HepG2 (cell line): ENCODE results near the gene NOL4L. TPM values are rescaled to one million over a fixed set of nuclear protein-coding genes. Genes with fewer than 3 reads are reported as not detected.
A peak's percentile ranks its signal among the peaks of the same experiment; 100 is the strongest.

Experiments
- ARNT2 ChIP-seq: sonication (generic); formaldehyde crosslinking; IDR thresholded peaks from 2 replicates; pipeline ENCODE4 v1.8.0; 2022; ENCODE audit warnings: mild to moderate bottlenecking, low read depth, missing genetic modification reagents, moderate library complexity
- EED ChIP-seq: sonication (generic); formaldehyde crosslinking; IDR thresholded peaks from 2 replicates; pipeline ENCODE4 v1.5.0; 2020; ENCODE audit warnings: mild to moderate bottlenecking, missing genetic modification reagents
- FOSL2 ChIP-seq: sonication (generic); formaldehyde crosslinking; IDR thresholded peaks from 2 replicates; pipeline ENCODE4 v1.4.0; 2020; ENCODE audit warnings: missing genetic modification reagents
- GTF3A ChIP-seq: sonication (generic); formaldehyde crosslinking; conservative IDR thresholded peaks from 2 replicates; pipeline ENCODE4 v1.4.0; 2020; ENCODE audit warnings: mild to moderate bottlenecking, missing genetic modification reagents
- HDAC2 ChIP-seq: sonication (generic); formaldehyde crosslinking; IDR thresholded peaks from 2 replicates; pipeline ENCODE4 v1.4.0; 2020; ENCODE audit warnings: missing genetic modification reagents
- JARID2 ChIP-seq: sonication (generic); formaldehyde crosslinking; IDR thresholded peaks from 2 replicates; pipeline ENCODE4 v1.8.1; 2023; ENCODE audit warnings: missing genetic modification reagents, inconsistent platforms; ENCODE audit not compliant: insufficient replicate concordance
- MED13 ChIP-seq: sonication (generic); formaldehyde crosslinking; IDR thresholded peaks from 2 replicates; pipeline ENCODE4 v1.5.0; 2020; ENCODE audit warnings: missing genetic modification reagents
- ZBTB3 ChIP-seq: sonication (generic); formaldehyde crosslinking; IDR thresholded peaks from 2 replicates; pipeline ENCODE4 v1.4.0; 2020; ENCODE audit warnings: low read depth, mild to moderate bottlenecking, moderate library complexity, missing genetic modification reagents, borderline replicate concordance
- ZEB1 ChIP-seq: IDR thresholded peaks from 2 replicates; pipeline ENCODE4 v1.6.1; 2012; ENCODE audit warnings: mild to moderate bottlenecking, low read depth, inconsistent platforms; ENCODE audit not compliant: insufficient replicate concordance
- ZNF280B ChIP-seq: sonication (generic); formaldehyde crosslinking; IDR thresholded peaks from 2 replicates; pipeline ENCODE4 v1.5.0; 2020; ENCODE audit warnings: missing genetic modification reagents, mild to moderate bottlenecking, borderline replicate concordance
- ZNF460 ChIP-seq: sonication (generic); formaldehyde crosslinking; IDR thresholded peaks from 2 replicates; pipeline ENCODE4 v1.5.1; 2020; ENCODE audit warnings: missing genetic modification reagents, mild to moderate bottlenecking, borderline replicate concordance
- ZNF619 ChIP-seq: sonication (generic); formaldehyde crosslinking; IDR thresholded peaks from 2 replicates; pipeline ENCODE4 v1.4.0; 2020; ENCODE audit warnings: mild to moderate bottlenecking, missing genetic modification reagents
- polyA plus RNA-seq, 8 experiments: library from polyadenylated mRNA; depleted of rRNA in 3 of 8; stranded (reverse) in 7 of 8; unstranded in 1 of 8; fragments of >200 nt; fragmentation: Illumina TruSeq in 4 of 8; extraction: Trizol in 4 of 8; gene quantifications; 2 replicates each; pipeline versions ENCODE4 v1.2.1 to v1.2.3, GENCODE V29; 2011 to 2016; ENCODE audit warnings: low read depth in 4 of 8, missing spikeins in 1 of 8, mixed read lengths in 1 of 8; ENCODE audit not compliant: insufficient read depth in 1 of 8
- total RNA-seq, 5 experiments: library from RNA; depleted of rRNA; stranded (reverse); fragments of >200 nt; fragmentation: Illumina TruSeq; extraction: Trizol; gene quantifications; 2 replicates each; pipeline ENCODE4 v1.2.3, GENCODE V29; 2016; ENCODE audit warnings: low read depth in 1 of 5
- TF ChIP-seq, protein P1 (sequence below): sonication (generic); formaldehyde crosslinking; IDR thresholded peaks from 2 replicates; pipeline ENCODE4 v1.5.1; 2020; ENCODE audit warnings: mild to moderate bottlenecking, missing genetic modification reagents, moderate library complexity
- TF ChIP-seq, protein P2 (sequence below): sonication (generic); formaldehyde crosslinking; IDR thresholded peaks from 2 replicates; pipeline ENCODE4 v1.4.0; 2020; ENCODE audit warnings: mild to moderate bottlenecking, missing genetic modification reagents
- TF ChIP-seq, protein P3 (sequence below): sonication (generic); formaldehyde crosslinking; IDR thresholded peaks from 2 replicates; pipeline ENCODE4 v1.4.0; 2020; ENCODE audit warnings: missing genetic modification reagents, low read depth, mild to moderate bottlenecking, borderline replicate concordance
- TF ChIP-seq, protein P4 (sequence below): sonication (generic); formaldehyde crosslinking; conservative IDR thresholded peaks from 2 replicates; pipeline ENCODE4 v1.8.0; 2022; ENCODE audit warnings: missing genetic modification reagents

The NOL4L gene
- total and polyA plus RNA-seq, 2 of the 13 experiments (the other 11 are each of a cell fraction or from before 2014, with no cell fraction given): 16.6 to 35.4 TPM

DNA sequence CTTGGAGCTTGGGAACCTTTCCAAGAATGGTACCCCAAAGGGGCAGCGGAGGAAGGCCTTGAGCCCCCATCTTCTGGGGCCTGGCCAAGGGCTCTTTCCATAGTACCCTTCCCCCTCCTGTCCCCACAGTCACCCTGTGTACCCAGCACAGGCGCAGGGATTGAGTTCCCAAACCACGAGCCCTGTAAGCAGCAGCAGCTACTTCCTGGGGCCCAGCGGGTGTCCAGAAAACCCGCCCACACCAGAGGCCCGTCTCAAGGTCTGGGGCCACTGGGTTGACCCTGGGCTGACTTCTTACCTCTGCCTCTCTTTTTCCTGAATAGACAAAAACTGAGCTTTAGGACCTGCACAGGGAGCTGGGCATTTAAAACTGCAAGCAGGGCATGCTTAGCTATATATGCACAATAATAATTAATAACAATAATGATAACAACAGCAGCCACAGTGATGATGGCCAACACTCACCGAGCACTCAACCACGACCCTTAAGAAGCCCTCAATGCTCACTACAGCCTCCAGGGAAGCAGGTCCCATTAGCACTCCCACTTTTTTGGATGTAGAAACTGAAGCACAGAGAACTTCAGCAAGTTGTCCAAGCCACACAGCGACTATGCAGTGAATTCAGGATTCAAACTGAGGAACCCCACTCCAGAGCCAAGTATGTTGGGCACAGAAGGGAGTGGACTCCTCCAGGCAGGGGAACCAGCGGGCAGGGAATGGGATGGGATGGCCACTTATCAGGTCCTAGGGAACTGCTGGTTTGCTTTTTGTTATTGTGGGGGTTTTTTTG is 14.5 kb downstream of the NOL4L start (continued):
- TF ChIP-seq ZNF460 (CRISPR knock-in tag) (no peak), ZEB1 (no peak), JARID2 (no peak), ARNT2 (no peak), HDAC2 (CRISPR knock-in tag) (no peak), ZBTB3 (no peak; the same call in 1 of the 2 replicates), MED13 (no peak), GTF3A (CRISPR knock-in tag) (no peak), EED (CRISPR knock-in tag) (no peak), FOSL2 (CRISPR knock-in tag) (no peak; the same call in 1 of the 2 replicates), ZNF619 (CRISPR knock-in tag) (no peak), ZNF280B (CRISPR knock-in tag) (no peak)
- TF ChIP-seq, protein P1, sequence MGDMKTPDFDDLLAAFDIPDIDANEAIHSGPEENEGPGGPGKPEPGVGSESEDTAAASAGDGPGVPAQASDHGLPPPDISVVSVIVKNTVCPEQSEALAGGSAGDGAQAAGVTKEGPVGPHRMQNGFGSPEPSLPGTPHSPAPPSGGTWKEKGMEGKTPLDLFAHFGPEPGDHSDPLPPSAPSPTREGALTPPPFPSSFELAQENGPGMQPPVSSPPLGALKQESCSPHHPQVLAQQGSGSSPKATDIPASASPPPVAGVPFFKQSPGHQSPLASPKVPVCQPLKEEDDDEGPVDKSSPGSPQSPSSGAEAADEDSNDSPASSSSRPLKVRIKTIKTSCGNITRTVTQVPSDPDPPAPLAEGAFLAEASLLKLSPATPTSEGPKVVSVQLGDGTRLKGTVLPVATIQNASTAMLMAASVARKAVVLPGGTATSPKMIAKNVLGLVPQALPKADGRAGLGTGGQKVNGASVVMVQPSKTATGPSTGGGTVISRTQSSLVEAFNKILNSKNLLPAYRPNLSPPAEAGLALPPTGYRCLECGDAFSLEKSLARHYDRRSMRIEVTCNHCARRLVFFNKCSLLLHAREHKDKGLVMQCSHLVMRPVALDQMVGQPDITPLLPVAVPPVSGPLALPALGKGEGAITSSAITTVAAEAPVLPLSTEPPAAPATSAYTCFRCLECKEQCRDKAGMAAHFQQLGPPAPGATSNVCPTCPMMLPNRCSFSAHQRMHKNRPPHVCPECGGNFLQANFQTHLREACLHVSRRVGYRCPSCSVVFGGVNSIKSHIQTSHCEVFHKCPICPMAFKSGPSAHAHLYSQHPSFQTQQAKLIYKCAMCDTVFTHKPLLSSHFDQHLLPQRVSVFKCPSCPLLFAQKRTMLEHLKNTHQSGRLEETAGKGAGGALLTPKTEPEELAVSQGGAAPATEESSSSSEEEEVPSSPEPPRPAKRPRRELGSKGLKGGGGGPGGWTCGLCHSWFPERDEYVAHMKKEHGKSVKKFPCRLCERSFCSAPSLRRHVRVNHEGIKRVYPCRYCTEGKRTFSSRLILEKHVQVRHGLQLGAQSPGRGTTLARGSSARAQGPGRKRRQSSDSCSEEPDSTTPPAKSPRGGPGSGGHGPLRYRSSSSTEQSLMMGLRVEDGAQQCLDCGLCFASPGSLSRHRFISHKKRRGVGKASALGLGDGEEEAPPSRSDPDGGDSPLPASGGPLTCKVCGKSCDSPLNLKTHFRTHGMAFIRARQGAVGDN: peak; percentile 70
- TF ChIP-seq, protein P2, sequence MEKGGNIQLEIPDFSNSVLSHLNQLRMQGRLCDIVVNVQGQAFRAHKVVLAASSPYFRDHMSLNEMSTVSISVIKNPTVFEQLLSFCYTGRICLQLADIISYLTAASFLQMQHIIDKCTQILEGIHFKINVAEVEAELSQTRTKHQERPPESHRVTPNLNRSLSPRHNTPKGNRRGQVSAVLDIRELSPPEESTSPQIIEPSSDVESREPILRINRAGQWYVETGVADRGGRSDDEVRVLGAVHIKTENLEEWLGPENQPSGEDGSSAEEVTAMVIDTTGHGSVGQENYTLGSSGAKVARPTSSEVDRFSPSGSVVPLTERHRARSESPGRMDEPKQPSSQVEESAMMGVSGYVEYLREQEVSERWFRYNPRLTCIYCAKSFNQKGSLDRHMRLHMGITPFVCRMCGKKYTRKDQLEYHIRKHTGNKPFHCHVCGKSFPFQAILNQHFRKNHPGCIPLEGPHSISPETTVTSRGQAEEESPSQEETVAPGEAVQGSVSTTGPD (CRISPR knock-in tag): no peak
- TF ChIP-seq, protein P3, sequence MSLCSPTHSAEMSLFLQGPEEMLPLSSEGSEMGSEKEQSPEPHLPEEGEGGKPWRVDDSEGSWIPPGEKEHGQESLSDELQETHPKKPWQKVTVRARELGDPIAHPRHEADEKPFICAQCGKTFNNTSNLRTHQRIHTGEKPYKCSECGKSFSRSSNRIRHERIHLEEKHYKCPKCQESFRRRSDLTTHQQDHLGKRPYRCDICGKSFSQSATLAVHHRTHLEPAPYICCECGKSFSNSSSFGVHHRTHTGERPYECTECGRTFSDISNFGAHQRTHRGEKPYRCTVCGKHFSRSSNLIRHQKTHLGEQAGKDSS (CRISPR knock-in tag): no peak
- TF ChIP-seq, protein P4, sequence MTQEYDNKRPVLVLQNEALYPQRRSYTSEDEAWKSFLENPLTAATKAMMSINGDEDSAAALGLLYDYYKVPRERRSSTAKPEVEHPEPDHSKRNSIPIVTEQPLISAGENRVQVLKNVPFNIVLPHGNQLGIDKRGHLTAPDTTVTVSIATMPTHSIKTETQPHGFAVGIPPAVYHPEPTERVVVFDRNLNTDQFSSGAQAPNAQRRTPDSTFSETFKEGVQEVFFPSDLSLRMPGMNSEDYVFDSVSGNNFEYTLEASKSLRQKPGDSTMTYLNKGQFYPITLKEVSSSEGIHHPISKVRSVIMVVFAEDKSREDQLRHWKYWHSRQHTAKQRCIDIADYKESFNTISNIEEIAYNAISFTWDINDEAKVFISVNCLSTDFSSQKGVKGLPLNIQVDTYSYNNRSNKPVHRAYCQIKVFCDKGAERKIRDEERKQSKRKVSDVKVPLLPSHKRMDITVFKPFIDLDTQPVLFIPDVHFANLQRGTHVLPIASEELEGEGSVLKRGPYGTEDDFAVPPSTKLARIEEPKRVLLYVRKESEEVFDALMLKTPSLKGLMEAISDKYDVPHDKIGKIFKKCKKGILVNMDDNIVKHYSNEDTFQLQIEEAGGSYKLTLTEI (CRISPR knock-in tag): no peak
